GM19467 (cell line): Measurements from ENCODE around the gene NOMO2.
A peak's percentile ranks its signal among the peaks of the same experiment; 100 is the strongest.
"Not testable (repeated sequence)": the region's sequence is repeated elsewhere in the genome, so short reads cannot be mapped to it uniquely, and the experiment has no call there.

Experiments
- ATAC-seq: cut with Tn5 transposase; IDR thresholded peaks from one replicate; pipeline ENCODE4 v1.9.1; 2021; ENCODE audit warnings: mild to moderate bottlenecking, moderate library complexity; ENCODE audit not compliant: unreplicated experiment

NOMO2 gene

GRCh38 chr16:18521445-18522181, 40.3 kb downstream of the NOMO2 start:
- not testable (repeated sequence) for ATAC-seq

- ATAC-seq = not testable (repeated sequence)
These were observed 43.2 kb downstream of the NOMO2 start for GRCh38 chr16:18518536-18519283.

- not testable (repeated sequence) for ATAC-seq
These were observed 63.5 kb downstream of the NOMO2 start for GRCh38 chr16:18498430-18498829.

GRCh38 chr16:18497032-18497431, 64.9 kb downstream of the NOMO2 start:
- not testable (repeated sequence) for ATAC-seq

- ATAC-seq = not testable (repeated sequence)
These were observed 69.6 kb downstream of the NOMO2 start for GRCh38 chr16:18492118-18492897.

GRCh38 chr16:18436025-18436424, 125.9 kb downstream of the NOMO2 start:
- not testable (repeated sequence) for ATAC-seq

GRCh38 chr16:18415827-18416226, 146.1 kb downstream of the NOMO2 start:
- not testable (repeated sequence) for ATAC-seq

- ATAC-seq = not testable (repeated sequence)
These were observed 152.2 kb downstream of the NOMO2 start for GRCh38 chr16:18409532-18410293.

GRCh38 chr16:18401851-18402657, 159.8 kb downstream of the NOMO2 start:
- peak; percentile 67 for ATAC-seq

- not testable (repeated sequence) for ATAC-seq
These were observed 160.7 kb downstream of the NOMO2 start for GRCh38 chr16:18401159-18401558.

- not testable (repeated sequence) for ATAC-seq
These were observed 167.5 kb downstream of the NOMO2 start for GRCh38 chr16:18394363-18394762.

GRCh38 chr16:18387767-18388166, 174.1 kb downstream of the NOMO2 start:
- not testable (repeated sequence) for ATAC-seq

- not testable (repeated sequence) for ATAC-seq
These were observed 175.4 kb downstream of the NOMO2 start for GRCh38 chr16:18386517-18386916.

GRCh38 chr16:18385285-18385684, 176.6 kb downstream of the NOMO2 start:
- not testable (repeated sequence) for ATAC-seq

GRCh38 chr16:18384869-18385268, 177.0 kb downstream of the NOMO2 start:
- not testable (repeated sequence) for ATAC-seq

- not testable (repeated sequence) for ATAC-seq
These were observed 177.7 kb downstream of the NOMO2 start for GRCh38 chr16:18384098-18384636.

GRCh38 chr16:18382696-18383095, 179.2 kb downstream of the NOMO2 start:
- ATAC-seq = not testable (repeated sequence)
